H1 (cell line): ENCODE results near the gene RRN3.
A peak's percentile ranks its signal among the peaks of the same experiment; 100 is the strongest.
"Not testable (repeated sequence)": the region's sequence is repeated elsewhere in the genome, so short reads cannot be mapped to it uniquely, and the experiment has no call there.

ENCODE experiments used
- ATF3 ChIP-seq: IDR thresholded peaks from 2 replicates; pipeline ENCODE4 v1.6.1; 2011; ENCODE audit warnings: low read depth, mild to moderate bottlenecking, low read length; ENCODE audit not compliant: insufficient read depth
- CREB1 ChIP-seq: IDR thresholded peaks from 2 replicates; pipeline ENCODE4 v1.6.1; 2012; ENCODE audit warnings: inconsistent platforms
- CTCF ChIP-seq, 3 experiments: IDR thresholded peaks; 1 replicate in 2 of 3; 2 replicates in 1 of 3; pipeline versions ENCODE4 v1.5.1 to v1.6.1; 2011; ENCODE audit warnings: low read length in 3 of 3, mild to moderate bottlenecking in 3 of 3, inconsistent platforms in 2 of 3, low read depth in 1 of 3, moderate library complexity in 1 of 3; ENCODE audit not compliant: insufficient read depth in 1 of 3; ENCODE audit errors: control extremely low read depth in 1 of 3
- EGR1 ChIP-seq: IDR thresholded peaks from 2 replicates; pipeline ENCODE4 v1.6.1; 2011; ENCODE audit warnings: low read depth, low read length, borderline replicate concordance
- EP300 ChIP-seq, 2 experiments: IDR thresholded peaks; 1 replicate in 1 of 2; 2 replicates in 1 of 2; pipeline ENCODE4 v1.6.1; 2011 to 2012; ENCODE audit warnings: low read depth in 2 of 2, low read length in 2 of 2, mild to moderate bottlenecking in 2 of 2, borderline replicate concordance in 1 of 2, inconsistent platforms in 1 of 2, moderate library complexity in 1 of 2
- EZH2 ChIP-seq: fragments of 200-600 bp; sonication (generic); IDR thresholded peaks from 2 replicates; pipeline ENCODE4 v1.7.1; 2012; ENCODE audit warnings: low read depth, mild to moderate bottlenecking, moderate library complexity, low read length, inconsistent platforms; ENCODE audit not compliant: severe bottlenecking
- PHF8 ChIP-seq: fragments of 200-600 bp; sonication (generic); conservative IDR thresholded peaks from 2 replicates; pipeline ENCODE4 v1.7.1; 2012; ENCODE audit warnings: low read depth, mild to moderate bottlenecking, inconsistent platforms, low read length, moderate library complexity
- POLR2A ChIP-seq, 2 experiments: IDR thresholded peaks; 1 replicate in 1 of 2; 2 replicates in 1 of 2; pipeline ENCODE4 v1.6.1; 2011; ENCODE audit warnings: low read depth in 2 of 2, low read length in 2 of 2, mild to moderate bottlenecking in 2 of 2; ENCODE audit errors: control extremely low read depth in 1 of 2
- POLR2AphosphoS5 ChIP-seq: IDR thresholded peaks from 2 replicates; pipeline ENCODE4 v1.6.1; 2011; ENCODE audit warnings: low read depth, low read length
- RNF2 ChIP-seq: fragments of 200-900, 300-1000 bp; sonication (generic); IDR thresholded peaks from 2 replicates; pipeline ENCODE4 v1.7.1; 2016; ENCODE audit warnings: borderline replicate concordance, low read depth, mild to moderate bottlenecking, antibody characterized with exemption, low read length; ENCODE audit not compliant: poor library complexity, severe bottlenecking; ENCODE audit errors: missing control alignments
- SP1 ChIP-seq: IDR thresholded peaks from 2 replicates; pipeline ENCODE4 v1.6.1; 2011; ENCODE audit warnings: low read depth, low read length
- SP2 ChIP-seq: IDR thresholded peaks from 2 replicates; pipeline ENCODE4 v1.6.1; 2012; ENCODE audit warnings: mild to moderate bottlenecking, low read length, inconsistent platforms
- TAF1 ChIP-seq: IDR thresholded peaks from 2 replicates; pipeline ENCODE4 v1.6.1; 2011; ENCODE audit warnings: mild to moderate bottlenecking, low read depth, low read length

GRCh38 chr16:15071916-15072769 lies 21.9 kb downstream of the RRN3 start:
- TF ChIP-seq SP2; RNF2; EP300 (IDR thresholded peaks at IDR 0.05; ENCODE audit: borderline replicate concordance in 1 of 2, low read depth in 2 of 2, low read length in 2 of 2); POLR2A (IDR thresholded peaks at IDR 0.05; ENCODE audit: control extremely low read depth in 1 of 2, low read depth in 2 of 2, low read length in 2 of 2); TAF1; PHF8; SP1; EGR1; POLR2AphosphoS5; ATF3; EZH2; CREB1: not testable (repeated sequence)
- TF ChIP-seq CTCF (IDR thresholded peaks at IDR 0.05; ENCODE audit: control extremely low read depth in 1 of 3, insufficient read depth in 1 of 3, low read depth in 1 of 3, low read length in 3 of 3), result peak in 1 of 3 experiments; percentile 12; a peak in 1 of 4 replicates
